Uterus (tissue), 4 donors: ENCODE measurements around the gene ACTN1. TPM values are rescaled to one million over a fixed set of nuclear protein-coding genes. Genes with fewer than 3 reads are reported as not detected.
A peak's percentile ranks its signal among the peaks of the same experiment; 100 is the strongest.

Experiments
- DNase-seq, 2 donors: peaks; one replicate each; pipeline ENCODE4 v3.0.0-alpha.2; 2019 to 2020
- H3K27ac ChIP-seq, 2 donors: fragments of 200-600 bp; sonication (generic); 1 replicate in 1 of 2; 2 replicates in 1 of 2; pipeline ENCODE4 v1.5.1; 2016 to 2018
- H3K27me3 ChIP-seq, 2 donors: fragments of 200-600 bp; sonication (generic); one replicate each; pipeline ENCODE4 v1.5.1; 2018 to 2019; ENCODE audit warnings: control low read depth in 1 of 2
- H3K36me3 ChIP-seq, 2 donors: fragments of 200-600 bp; sonication (generic); one replicate each; pipeline ENCODE4 v1.5.1; 2019; ENCODE audit warnings: control low read depth in 1 of 2
- H3K4me1 ChIP-seq, 2 donors: fragments of 200-600 bp; sonication (generic); one replicate each; pipeline ENCODE4 v1.5.1; 2018 to 2019; ENCODE audit warnings: control low read depth in 1 of 2
- H3K4me3 ChIP-seq, 2 donors: fragments of 200-600 bp; sonication (generic); 1 replicate in 1 of 2; 2 replicates in 1 of 2; pipeline ENCODE4 v1.5.1; 2018 to 2019; ENCODE audit warnings: mild to moderate bottlenecking in 1 of 2
- H3K9me3 ChIP-seq, 2 donors: fragments of 200-600 bp; sonication (generic); one replicate each; pipeline ENCODE4 v1.5.1; 2019; ENCODE audit warnings: control low read depth in 1 of 2
- CTCF ChIP-seq, 4 experiments: fragments of 200-600 bp in 2 of 4; fragments of 450-650 bp in 2 of 4; sonication (generic) in 2 of 4; IDR thresholded peaks; one replicate each; pipeline ENCODE4 v1.5.1; 2016 to 2019; ENCODE audit warnings: antibody characterized with exemption in 4 of 4, mild to moderate bottlenecking in 2 of 4, moderate library complexity in 1 of 4
- POLR2A ChIP-seq, 2 donors: fragments of 450-650 bp; IDR thresholded peaks; one replicate each; pipeline ENCODE4 v1.6.1; 2016; ENCODE audit warnings: antibody characterized with exemption in 2 of 2, mild to moderate bottlenecking in 1 of 2, moderate library complexity in 1 of 2
- intact Hi-C: fragments of 100-400 bp; cut with DNase I; formaldehyde crosslinking; loops from one replicate; pipeline ENCODE4 v1.15.1; 2023; ENCODE audit warnings: low total_unique reads
- total RNA-seq, 4 donors: library from RNA; depleted of rRNA in 3 of 4; stranded (reverse); fragments of >200 nt in 3 of 4; gene quantifications; one replicate each; pipeline versions ENCODE4 v1.1.0 to v1.2.4, GENCODE V29; 2014 to 2023
- donor health status: DM: yes; HTN: yes; CAD: no.

ACTN1 gene
- total RNA-seq, 4 donors from 2014 or later: 147 to 538 (median 343) TPM

DNA sequence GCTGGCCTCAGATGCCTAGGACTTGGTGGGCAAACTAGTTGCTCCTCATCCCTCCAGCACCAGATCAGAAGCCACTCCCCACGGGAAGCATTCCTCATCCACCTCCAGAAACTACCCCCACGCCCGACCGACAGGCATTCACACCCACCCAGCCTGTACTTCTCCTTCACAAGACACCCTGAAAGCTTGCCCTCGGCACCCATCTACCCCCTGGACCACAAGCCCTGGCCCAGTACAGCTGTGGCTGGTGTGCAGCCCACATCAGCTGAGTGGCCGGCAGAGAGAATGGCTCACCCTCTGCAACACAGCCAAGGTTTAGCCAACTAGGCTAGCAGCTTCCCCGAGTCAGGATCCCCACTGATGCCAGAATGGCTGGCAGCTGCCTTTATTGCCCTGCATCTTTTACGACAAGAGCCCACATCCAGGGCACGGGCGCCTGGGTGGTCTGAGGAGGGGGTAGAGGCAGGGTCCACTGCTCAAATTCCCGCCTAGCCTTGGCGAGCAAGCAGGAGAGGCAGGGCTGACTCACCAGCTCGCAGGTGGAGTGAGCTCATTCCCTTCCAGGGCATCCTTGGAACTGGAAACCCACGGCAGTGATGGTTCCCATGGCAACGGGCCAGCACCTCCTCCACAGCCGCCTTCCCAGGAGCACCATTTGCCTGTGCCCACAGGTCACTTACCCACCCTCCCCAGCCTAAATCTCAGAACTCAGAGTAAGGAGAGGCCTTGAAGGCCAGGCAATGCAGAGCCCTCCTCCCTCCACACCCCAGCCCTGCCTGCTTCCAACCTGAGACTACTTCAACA is 17.1 kb downstream of the ACTN1 start:
- Histone ChIP-seq H3K4me1 (peaks cover 37 to 40% of the 10 kb centered on the region in 2 donors), H3K36me3 (no peaks in the 10 kb centered on the region), H3K27ac (peak overlapping the region; percentile 74 to 95), H3K4me3 (no peak overlapping the region), H3K9me3 (no peaks in the 10 kb centered on the region), H3K27me3 (no peaks in the 10 kb centered on the region)
- DNase-seq: peak; percentile 72 to 80
- no peak for TF ChIP-seq POLR2A (IDR thresholded peaks at IDR 0.05)
- TF ChIP-seq CTCF (IDR thresholded peaks at IDR 0.05): no peak
- intact Hi-C loops: loop anchor here (10.0 kb wide), 1 partner anchor 47 kb away; no protein-coding TSS in a partner anchor

- Histone ChIP-seq H3K4me3 (no peak overlapping the region), H3K9me3 (no peaks in the 10 kb centered on the region), H3K4me1 (peaks cover 33 to 44% of the 10 kb centered on the region in 2 donors), H3K36me3 (no peaks in the 10 kb centered on the region), H3K27me3 (no peaks in the 10 kb centered on the region), H3K27ac (peak overlapping the region; percentile 74 to 95)
- TF ChIP-seq CTCF (IDR thresholded peaks at IDR 0.05): no peak
- no peak for TF ChIP-seq POLR2A (IDR thresholded peaks at IDR 0.05)
- intact Hi-C loops: loop anchor here (10.0 kb wide), 1 partner anchor 47 kb away; no protein-coding TSS in a partner anchor
- DNase-seq: peak in 1 of 2 donors; percentile 19
Measured at GRCh38 chr14:68961361-68961760, 17.7 kb downstream of the ACTN1 start.

- peaks cover 24 to 48% of the 10 kb centered on the region in 2 donors for H3K4me1 ChIP-seq
- DNase-seq: no peak
- H3K36me3 ChIP-seq: no peaks in the 10 kb centered on the region
- no peak for TF ChIP-seq CTCF (IDR thresholded peaks at IDR 0.05)
- no peak for TF ChIP-seq POLR2A (IDR thresholded peaks at IDR 0.05)
- H3K27me3 ChIP-seq: no peaks in the 10 kb centered on the region
- no peaks in the 10 kb centered on the region for H3K9me3 ChIP-seq
- no peak overlapping the region for H3K4me3 ChIP-seq
- intact Hi-C loops: loop anchor here (10.0 kb wide), 1 partner anchor 45 kb away; no protein-coding TSS in a partner anchor
- H3K27ac ChIP-seq: peak overlapping the region; percentile 74 to 95
Measured at GRCh38 chr14:68960123-68960522, 19.0 kb downstream of the ACTN1 start.

GRCh38 chr14:68959035-68959434 is 20.1 kb downstream of the ACTN1 start:
- DNase-seq: no peak
- peak overlapping the region; percentile 93 to 95 for H3K27ac ChIP-seq
- H3K4me1 ChIP-seq: peaks cover 13 to 49% of the 10 kb centered on the region in 2 donors
- H3K4me3 ChIP-seq: no peak overlapping the region
- no peaks in the 10 kb centered on the region for H3K27me3 ChIP-seq
- no peaks in the 10 kb centered on the region for H3K9me3 ChIP-seq
- no peaks in the 10 kb centered on the region for H3K36me3 ChIP-seq
- intact Hi-C loops: no loop called here
- TF ChIP-seq POLR2A (IDR thresholded peaks at IDR 0.05): no peak
- TF ChIP-seq CTCF (IDR thresholded peaks at IDR 0.05): no peak

GRCh38 chr14:68958553-68958952 is 20.5 kb downstream of the ACTN1 start:
- intact Hi-C loops: no loop called here
- Histone ChIP-seq H3K27ac (peak overlapping the region; percentile 93 to 95), H3K27me3 (no peaks in the 10 kb centered on the region), H3K4me1 (peaks cover 9 to 50% of the 10 kb centered on the region in 2 donors), H3K36me3 (no peaks in the 10 kb centered on the region), H3K4me3 (no peak overlapping the region), H3K9me3 (no peaks in the 10 kb centered on the region)
- no peak for DNase-seq
- no peak for TF ChIP-seq CTCF (IDR thresholded peaks at IDR 0.05)
- TF ChIP-seq POLR2A (IDR thresholded peaks at IDR 0.05): no peak
